Activated CD8-positive, alpha-beta memory T cell treated with anti-CD3 and anti-CD28 coated beads for 36 hours (primary cell): ENCODE data around the gene GLIPR1L1. TPM values are rescaled to one million over a fixed set of nuclear protein-coding genes. Genes with fewer than 3 reads are reported as not detected.
"Not testable (repeated sequence)": the region's sequence is repeated elsewhere in the genome, so short reads cannot be mapped to it uniquely, and the experiment has no call there.

Source experiments
- CTCF ChIA-PET: fragments of 350-600 bp; sonication (Branson Sonifier 250); formaldehyde crosslinking; loops from one replicate; lab custom pipeline; 2021; ENCODE audit warnings: antibody characterized with exemption; lab: Charles Lee
- POLR2A ChIA-PET: fragments of 350-600 bp; sonication (Branson Sonifier 250); formaldehyde crosslinking; loops from one replicate; lab custom pipeline; 2021; ENCODE audit warnings: antibody characterized with exemption; lab: Charles Lee
- total RNA-seq, 2 experiments: library from RNA; stranded (reverse); gene quantifications; one replicate each; pipeline ENCODE4 v1.2.3, GENCODE V29; 2021

GLIPR1L1 gene
- total RNA-seq, 2 experiments from 2014 or later = not detected

- CTCF ChIA-PET = interaction anchor here (0.7 kb wide), 1 partner anchor 11 kb away, joined by 3 read pairs; the partner anchor contains the start of gene GLIPR1L1
Measured at GRCh38 chr12:75345531-75345930, 11.1 kb downstream of the GLIPR1L1 start.

GRCh38 chr12:75346215-75346614 is 11.7 kb downstream of the GLIPR1L1 start:
- POLR2A ChIA-PET = not testable (repeated sequence)
- CTCF ChIA-PET = interaction anchor here (0.7 kb wide), 1 partner anchor 12 kb away, joined by 3 read pairs; the partner anchor contains the start of gene GLIPR1L1

More at GRCh38 chr12:75345531-75345930, 11.1 kb downstream of the GLIPR1L1 start:
- POLR2A ChIA-PET = no interaction called here

- ChIA-PET POLR2A (no interaction called here), CTCF (no interaction called here)
Measured at GRCh38 chr12:75349946-75350345, 15.5 kb downstream of the GLIPR1L1 start.

GRCh38 chr12:75350413-75350812 is 15.9 kb downstream of the GLIPR1L1 start:
- POLR2A ChIA-PET = no interaction called here
- CTCF ChIA-PET = no interaction called here

- CTCF ChIA-PET = interaction anchor here (1.1 kb wide), 1 partner anchor 19 kb away, joined by 3 read pairs; the partner anchor contains the start of gene GLIPR1L1
- POLR2A ChIA-PET = no interaction called here
Measured at GRCh38 chr12:75354011-75354410, 19.5 kb downstream of the GLIPR1L1 start.

GRCh38 chr12:75360920-75361319 is 26.4 kb downstream of the GLIPR1L1 start:
- POLR2A ChIA-PET = no interaction called here
- CTCF ChIA-PET = interaction anchor here (0.6 kb wide), 1 partner anchor 73 kb away, joined by 5 read pairs; no protein-coding TSS in a partner anchor

GRCh38 chr12:75361408-75361807 is 26.9 kb downstream of the GLIPR1L1 start:
- POLR2A ChIA-PET = no interaction called here
- CTCF ChIA-PET = no interaction called here

- CTCF ChIA-PET = no interaction called here
- POLR2A ChIA-PET = no interaction called here
Measured at GRCh38 chr12:75364919-75365318, 30.4 kb downstream of the GLIPR1L1 start.

GRCh38 chr12:75366629-75367028 is 32.2 kb downstream of the GLIPR1L1 start:
- POLR2A ChIA-PET = interaction anchor here (0.6 kb wide), 1 partner anchor 32 kb away, joined by 4 read pairs; no protein-coding TSS in a partner anchor
- CTCF ChIA-PET = interaction anchor here (0.7 to 1.5 kb wide), 2 partner anchors 32 to 131 kb away, joined by 3 to 5 read pairs; partner anchors contain the start of gene GLIPR1L1

- CTCF ChIA-PET = no interaction called here
Measured at GRCh38 chr12:75374971-75375370, 40.5 kb downstream of the GLIPR1L1 start.

GRCh38 chr12:75378354-75378753 is 43.9 kb downstream of the GLIPR1L1 start:
- POLR2A ChIA-PET = no interaction called here
- CTCF ChIA-PET = no interaction called here

More at GRCh38 chr12:75374971-75375370, 40.5 kb downstream of the GLIPR1L1 start:
- POLR2A ChIA-PET = no interaction called here

GRCh38 chr12:75389061-75389460 is 54.6 kb downstream of the GLIPR1L1 start:
- ChIA-PET POLR2A (no interaction called here), CTCF (no interaction called here)

- ChIA-PET CTCF (no interaction called here), POLR2A (no interaction called here)
Measured at GRCh38 chr12:75389706-75390105, 55.2 kb downstream of the GLIPR1L1 start.

GRCh38 chr12:75390156-75390898 is 55.9 kb downstream of the GLIPR1L1 start:
- POLR2A ChIA-PET = interaction anchor here (1.0 kb wide), 1 partner anchor 121 kb away, joined by 5 read pairs; the partner anchor contains the start of gene KRR1
- CTCF ChIA-PET = interaction anchor here (0.8 to 1.8 kb wide), 6 partner anchors 48 to 689 kb away, joined by 3 to 12 read pairs (median 5); partner anchors contain the start of gene GLIPR1

GRCh38 chr12:75390899-75391538 is 56.5 kb downstream of the GLIPR1L1 start, which contains the start of gene GLIPR1L2:
Gene GLIPR1L2, plus strand, starts transcription at chr12:75391089. Its CDS starts 28 bp downstream, at chr12:75391117.
- ChIA-PET CTCF (interaction anchor here (0.6 to 1.8 kb wide), 11 partner anchors 39 to 688 kb away, joined by 3 to 12 read pairs (median 4); partner anchors contain the start of gene GLIPR1), POLR2A (interaction anchor here (1.0 kb wide), 1 partner anchor 120 kb away, joined by 5 read pairs; the partner anchor contains the start of gene KRR1)

GRCh38 chr12:75404231-75404630 is 69.8 kb downstream of the GLIPR1L1 start:
- ChIA-PET CTCF (no interaction called here), POLR2A (no interaction called here)

- POLR2A ChIA-PET = no interaction called here
- CTCF ChIA-PET = interaction anchor here (1.2 kb wide), 1 partner anchor 30 kb away, joined by 3 read pairs; no protein-coding TSS in a partner anchor
Measured at GRCh38 chr12:75407683-75408082, 73.2 kb downstream of the GLIPR1L1 start.

- ChIA-PET CTCF (no interaction called here), POLR2A (no interaction called here)
Measured at GRCh38 chr12:75409830-75410229, 75.4 kb downstream of the GLIPR1L1 start.

GRCh38 chr12:75414671-75415070 is 80.2 kb downstream of the GLIPR1L1 start:
- CTCF ChIA-PET = no interaction called here
- POLR2A ChIA-PET = no interaction called here

- POLR2A ChIA-PET = no interaction called here
- CTCF ChIA-PET = no interaction called here
Measured at GRCh38 chr12:75419841-75420240, 85.4 kb downstream of the GLIPR1L1 start.
